Epidermal melanocyte (primary cell): Measurements from ENCODE around the gene ZPBP2.
"Not testable (repeated sequence)": the region's sequence is repeated elsewhere in the genome, so short reads cannot be mapped to it uniquely, and the experiment has no call there.

Source experiments
- DNase-seq: peaks from one replicate; pipeline ENCODE4 v3.0.0; 2011; ENCODE audit warnings: low spot score; ENCODE audit not compliant: insufficient read length

ZPBP2 gene

GRCh38 chr17:39867880-39868553 lies at the start of gene ZPBP2:
Gene ZPBP2 (plus strand): TSS chr17:39868202. CDS start chr17:39868355, 153 bp downstream.
- no peak for DNase-seq

GRCh38 chr17:39818358-39819000 lies 49.5 kb upstream of the ZPBP2 start:
- DNase-seq: no peak

- no peak for DNase-seq
These were observed 47.5 kb upstream of the ZPBP2 start for GRCh38 chr17:39820541-39820940.

GRCh38 chr17:39820987-39821386 lies 47.0 kb upstream of the ZPBP2 start:
- no peak for DNase-seq

GRCh38 chr17:39822051-39822451 lies 46.0 kb upstream of the ZPBP2 start:
- no peak for DNase-seq

- no peak for DNase-seq
These were observed 44.5 kb upstream of the ZPBP2 start for GRCh38 chr17:39823407-39824054.

- DNase-seq: no peak
These were observed 41.7 kb upstream of the ZPBP2 start for GRCh38 chr17:39826334-39826733.

GRCh38 chr17:39828443-39828842 lies 39.6 kb upstream of the ZPBP2 start:
- no peak for DNase-seq

- no peak for DNase-seq
These were observed 36.4 kb upstream of the ZPBP2 start for GRCh38 chr17:39831588-39831987.

- no peak for DNase-seq
These were observed 34.0 kb upstream of the ZPBP2 start for GRCh38 chr17:39834017-39834416.

- no peak for DNase-seq
These were observed 32.8 kb upstream of the ZPBP2 start for GRCh38 chr17:39835038-39835786.

GRCh38 chr17:39836117-39836516 lies 31.9 kb upstream of the ZPBP2 start:
- no peak for DNase-seq

- DNase-seq: no peak
These were observed 29.9 kb upstream of the ZPBP2 start for GRCh38 chr17:39838057-39838456.

GRCh38 chr17:39838784-39839183 lies 29.2 kb upstream of the ZPBP2 start:
- DNase-seq: no peak

- DNase-seq: no peak
These were observed 26.8 kb upstream of the ZPBP2 start for GRCh38 chr17:39841134-39841683.

GRCh38 chr17:39845052-39845846 lies 22.8 kb upstream of the ZPBP2 start:
- no peak for DNase-seq

GRCh38 chr17:39846205-39846604 lies 21.8 kb upstream of the ZPBP2 start:
- no peak for DNase-seq

GRCh38 chr17:39848600-39848999 lies 19.4 kb upstream of the ZPBP2 start:
- no peak for DNase-seq

- not testable (repeated sequence) for DNase-seq
These were observed 17.8 kb upstream of the ZPBP2 start for GRCh38 chr17:39850186-39850585.

GRCh38 chr17:39852239-39852638 lies 15.8 kb upstream of the ZPBP2 start:
- no peak for DNase-seq

GRCh38 chr17:39854909-39855308 lies 13.1 kb upstream of the ZPBP2 start:
- no peak for DNase-seq
